NT2/D1 (cell line): ENCODE results near the gene HMGB4.

Experiments
- DNase-seq: peaks from one replicate; pipeline ENCODE4 v3.0.0-alpha.2; 2011; ENCODE audit warnings: low read depth, low spot score
- H3K27me3 ChIP-seq: 2 replicates; pipeline ENCODE4 v1.6.0; 2011; ENCODE audit warnings: mild to moderate bottlenecking; ENCODE audit not compliant: insufficient read length, insufficient read depth
- H3K36me3 ChIP-seq: 2 replicates; pipeline ENCODE4 v1.6.1; 2011; ENCODE audit warnings: mild to moderate bottlenecking, low read length, mixed read lengths; ENCODE audit not compliant: insufficient read depth, insufficient read length
- H3K4me1 ChIP-seq: 2 replicates; pipeline ENCODE4 v1.5.1; 2011; ENCODE audit not compliant: insufficient read depth, insufficient read length
- H3K4me3 ChIP-seq: 2 replicates; pipeline ENCODE4 v1.5.1; 2011; ENCODE audit warnings: low read depth; ENCODE audit not compliant: insufficient read length
- H3K9ac ChIP-seq: 2 replicates; pipeline ENCODE4 v1.6.0; 2011; ENCODE audit warnings: low read depth; ENCODE audit not compliant: insufficient read length
- H3K9me3 ChIP-seq: 2 replicates; pipeline ENCODE4 v1.5.1; 2011; ENCODE audit warnings: mild to moderate bottlenecking, low read length; ENCODE audit not compliant: insufficient read depth
- SUZ12 ChIP-seq: IDR thresholded peaks from 2 replicates; pipeline ENCODE4 v1.6.1; 2011; ENCODE audit not compliant: insufficient read length, insufficient read depth; ENCODE audit errors: extremely low read depth
- YY1 ChIP-seq: IDR thresholded peaks from 2 replicates; pipeline ENCODE4 v1.6.1; 2011; ENCODE audit not compliant: insufficient read length, insufficient read depth
- ZNF274 ChIP-seq: IDR thresholded peaks from 2 replicates; pipeline ENCODE4 v1.6.1; 2011; ENCODE audit warnings: mild to moderate bottlenecking, low read depth, low read length

Gene HMGB4

DNA sequence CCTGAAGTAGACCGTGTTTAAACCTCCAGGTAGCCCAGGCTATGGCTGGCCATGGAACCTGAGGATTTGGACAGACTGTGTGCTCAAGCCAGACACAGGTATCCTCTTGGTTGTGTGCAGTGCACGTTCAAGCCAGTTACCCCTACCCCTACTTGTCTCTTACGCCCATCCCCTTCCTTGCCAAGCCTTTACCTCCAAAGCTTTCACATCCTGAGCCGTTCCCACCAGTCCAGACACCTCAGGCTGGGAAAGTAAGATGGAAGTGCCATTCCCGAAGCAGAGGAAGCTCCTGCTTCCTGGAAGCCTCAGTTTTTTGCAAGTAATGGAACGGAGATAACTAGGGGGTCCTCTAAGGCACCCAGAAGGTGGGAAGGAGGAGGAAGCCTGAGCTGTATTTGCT, 41.5 kb upstream of the HMGB4 start:
- H3K36me3 ChIP-seq = no peaks in the 10 kb centered on the region
- no peak overlapping the region for H3K4me3 ChIP-seq
- H3K4me1 ChIP-seq = no peaks in the 10 kb centered on the region
- H3K9ac ChIP-seq = no peak overlapping the region
- no peaks in the 10 kb centered on the region for H3K27me3 ChIP-seq
- TF ChIP-seq SUZ12 (no peak), YY1 (no peak), ZNF274 (no peak)
- no peak for DNase-seq
- H3K9me3 ChIP-seq = no peaks in the 10 kb centered on the region

GRCh38 chr1:33823401-33823800, 40.5 kb upstream of the HMGB4 start:
- Histone ChIP-seq H3K9me3 (no peaks in the 10 kb centered on the region; the same call in 1 of the 2 replicates), H3K9ac (no peak overlapping the region), H3K36me3 (no peaks in the 10 kb centered on the region), H3K4me3 (no peak overlapping the region), H3K27me3 (no peaks in the 10 kb centered on the region), H3K4me1 (no peaks in the 10 kb centered on the region)
- TF ChIP-seq SUZ12 (no peak), YY1 (no peak), ZNF274 (no peak)
- no peak for DNase-seq

GRCh38 chr1:33823830-33824229, 40.0 kb upstream of the HMGB4 start:
- Histone ChIP-seq H3K9ac (no peak overlapping the region), H3K4me1 (no peaks in the 10 kb centered on the region), H3K9me3 (peaks cover 4% of the 10 kb centered on the region; the same call in 1 of the 2 replicates), H3K4me3 (no peak overlapping the region), H3K36me3 (no peaks in the 10 kb centered on the region), H3K27me3 (no peaks in the 10 kb centered on the region)
- no peak for TF ChIP-seq SUZ12
- TF ChIP-seq ZNF274 = no peak
- no peak for TF ChIP-seq YY1
- DNase-seq = no peak

DNA sequence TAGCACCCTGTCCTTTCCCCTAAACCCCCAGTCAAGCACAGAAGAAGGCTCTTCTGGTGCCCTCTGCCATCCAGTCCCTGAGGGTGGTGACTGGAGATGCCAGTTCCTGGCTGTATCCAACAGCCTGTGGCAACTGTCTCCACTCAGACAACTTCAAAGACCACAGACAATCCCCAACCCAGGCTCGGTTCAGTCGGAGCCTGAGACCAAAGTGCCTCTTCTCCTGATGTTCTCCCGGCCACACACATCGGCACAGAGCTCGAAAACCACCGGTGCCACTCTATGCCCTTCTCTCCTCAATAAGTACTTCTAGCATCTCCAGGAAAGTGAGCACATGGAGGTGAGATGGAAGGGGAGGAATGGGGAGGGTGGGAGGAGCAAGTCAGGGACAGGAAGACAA, 39.6 kb upstream of the HMGB4 start:
- Histone ChIP-seq H3K4me3 (no peak overlapping the region), H3K9ac (no peak overlapping the region), H3K4me1 (no peaks in the 10 kb centered on the region), H3K9me3 (peaks cover 9% of the 10 kb centered on the region; the same call in 1 of the 2 replicates), H3K27me3 (no peaks in the 10 kb centered on the region), H3K36me3 (no peaks in the 10 kb centered on the region)
- TF ChIP-seq ZNF274 (no peak), SUZ12 (no peak), YY1 (no peak)
- DNase-seq = no peak

DNA sequence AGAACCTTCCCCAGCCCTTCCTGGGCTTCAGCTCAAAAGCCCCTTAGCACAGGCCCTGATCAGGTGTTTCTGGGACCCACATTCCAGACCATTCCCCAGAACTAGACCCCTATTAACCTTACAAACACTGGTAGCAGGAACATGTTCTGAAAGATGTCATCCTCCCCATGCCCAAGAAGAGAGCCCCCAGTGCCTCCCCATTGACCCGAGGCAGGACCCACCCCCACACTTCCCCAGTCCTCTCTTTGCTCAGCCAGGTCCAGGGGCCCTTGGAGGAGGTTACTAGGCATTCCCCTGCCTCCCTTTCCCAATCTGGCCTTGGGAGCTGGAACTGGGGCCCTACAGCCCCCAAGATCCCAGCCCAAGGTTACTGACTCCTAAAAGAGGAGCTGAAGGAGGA, 38.9 kb upstream of the HMGB4 start:
- no peak for TF ChIP-seq YY1
- TF ChIP-seq ZNF274 = no peak
- no peak for TF ChIP-seq SUZ12
- no peaks in the 10 kb centered on the region for H3K4me1 ChIP-seq
- H3K27me3 ChIP-seq = no peaks in the 10 kb centered on the region
- no peak overlapping the region for H3K4me3 ChIP-seq
- no peak for DNase-seq
- H3K9ac ChIP-seq = no peak overlapping the region
- peaks cover 15% of the 10 kb centered on the region; the same call in 1 of the 2 replicates for H3K9me3 ChIP-seq
- no peaks in the 10 kb centered on the region for H3K36me3 ChIP-seq

GRCh38 chr1:33825506-33825905, 38.4 kb upstream of the HMGB4 start:
- no peak for DNase-seq
- Histone ChIP-seq H3K9me3 (peaks cover 16% of the 10 kb centered on the region; the same call in 1 of the 2 replicates), H3K36me3 (no peaks in the 10 kb centered on the region), H3K27me3 (no peaks in the 10 kb centered on the region), H3K4me3 (no peak overlapping the region), H3K9ac (no peak overlapping the region), H3K4me1 (no peaks in the 10 kb centered on the region)
- TF ChIP-seq YY1 = no peak
- no peak for TF ChIP-seq SUZ12

- Histone ChIP-seq H3K4me3 (no peak overlapping the region), H3K27me3 (no peaks in the 10 kb centered on the region), H3K36me3 (no peaks in the 10 kb centered on the region), H3K9ac (no peak overlapping the region), H3K4me1 (no peaks in the 10 kb centered on the region), H3K9me3 (peaks cover 16% of the 10 kb centered on the region; the same call in 1 of the 2 replicates)
- TF ChIP-seq YY1 (no peak), SUZ12 (no peak), ZNF274 (no peak)
- DNase-seq = no peak
These were observed 37.6 kb upstream of the HMGB4 start for GRCh38 chr1:33826311-33826710.

GRCh38 chr1:33826711-33827110, 37.2 kb upstream of the HMGB4 start:
- Histone ChIP-seq H3K9ac (no peak overlapping the region), H3K4me3 (no peak overlapping the region), H3K4me1 (no peaks in the 10 kb centered on the region), H3K36me3 (no peaks in the 10 kb centered on the region), H3K9me3 (peaks cover 16% of the 10 kb centered on the region; the same call in 1 of the 2 replicates), H3K27me3 (no peaks in the 10 kb centered on the region)
- DNase-seq = no peak
- TF ChIP-seq ZNF274 (no peak), YY1 (no peak), SUZ12 (no peak)
